Middle frontal gyrus (tissue), 1 donor: Measurements from ENCODE around the gene ICAM1.

Experiments
- DNase-seq: peaks from one replicate; pipeline ENCODE4 v3.0.0-alpha.2; 2015; ENCODE audit warnings: low spot score; ENCODE audit errors: extremely low spot score

Gene ICAM1

GRCh38 chr19:10321417-10321797 lies 50.5 kb downstream of the ICAM1 start:
- no peak for DNase-seq

- no peak for DNase-seq
These were observed 51.2 kb downstream of the ICAM1 start for GRCh38 chr19:10321874-10322835.

- DNase-seq = no peak
These were observed 54.8 kb downstream of the ICAM1 start for GRCh38 chr19:10325732-10326131.

DNA sequence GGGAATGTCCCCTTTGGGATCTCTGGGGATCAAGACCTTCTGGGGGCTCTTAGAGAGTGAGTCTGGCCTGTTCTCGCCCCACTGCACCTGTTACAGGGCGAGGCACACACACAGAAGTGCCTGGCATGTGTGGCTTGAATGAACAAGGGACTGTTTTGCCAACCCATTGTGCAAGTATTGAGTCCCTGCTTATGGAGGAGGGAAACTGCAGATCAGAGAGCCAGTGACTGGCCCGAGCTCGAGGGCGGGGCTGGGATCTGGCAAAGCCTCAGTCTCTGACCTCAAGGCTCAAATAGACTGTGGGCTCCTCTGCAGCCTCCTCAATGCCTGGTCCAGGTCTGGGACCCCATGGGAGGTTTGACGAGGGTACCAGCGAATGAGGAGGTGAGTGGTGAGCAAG lies 56.9 kb downstream of the ICAM1 start:
- DNase-seq = no peak

DNA sequence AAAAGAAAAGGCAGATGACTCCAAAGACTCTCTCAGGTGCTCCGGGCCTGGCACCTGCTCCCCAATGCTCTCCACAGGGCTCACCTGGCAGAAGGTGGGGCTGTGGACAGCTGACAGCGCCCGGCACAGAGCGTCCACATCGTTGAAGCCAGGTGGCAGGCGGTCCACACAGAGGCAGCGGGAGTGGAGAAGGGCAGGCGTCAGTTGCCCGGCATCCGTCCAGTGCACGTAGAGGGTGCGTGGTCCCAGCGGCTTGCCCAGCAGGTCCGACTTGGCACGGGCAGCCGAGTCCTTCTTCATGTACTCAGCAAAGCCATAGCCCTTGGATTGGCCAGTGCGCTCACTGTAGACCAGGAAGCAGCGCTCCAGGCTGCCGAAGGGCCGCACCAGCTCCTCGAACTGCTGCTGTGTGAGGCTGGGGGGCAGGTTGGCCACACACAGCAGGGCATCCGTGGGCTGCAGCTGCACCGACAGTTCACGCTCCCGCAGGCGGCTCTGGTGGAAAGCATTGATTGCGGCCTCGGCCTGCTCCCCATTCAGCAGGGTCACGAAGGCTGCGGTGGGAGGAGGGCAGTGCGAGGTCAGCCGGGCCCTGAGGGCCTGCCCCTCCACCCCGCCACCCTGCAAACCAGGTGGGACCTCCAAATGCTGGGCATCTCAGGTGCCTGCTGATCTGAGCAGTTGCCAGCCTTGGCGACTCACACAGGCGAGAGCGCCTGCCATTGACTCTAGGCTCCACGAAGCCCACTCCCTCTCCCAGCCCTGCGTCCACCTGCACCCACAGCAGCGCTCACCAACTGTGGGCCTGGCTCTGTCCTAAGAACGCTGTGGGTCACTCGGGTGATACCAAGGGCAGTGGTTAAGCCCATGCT lies 57.9 kb downstream of the ICAM1 start:
- DNase-seq = no peak

GRCh38 chr19:10329555-10329954 lies 58.6 kb downstream of the ICAM1 start:
- DNase-seq = no peak

- DNase-seq = no peak
These were observed 61.4 kb downstream of the ICAM1 start for GRCh38 chr19:10332158-10332964.

DNA sequence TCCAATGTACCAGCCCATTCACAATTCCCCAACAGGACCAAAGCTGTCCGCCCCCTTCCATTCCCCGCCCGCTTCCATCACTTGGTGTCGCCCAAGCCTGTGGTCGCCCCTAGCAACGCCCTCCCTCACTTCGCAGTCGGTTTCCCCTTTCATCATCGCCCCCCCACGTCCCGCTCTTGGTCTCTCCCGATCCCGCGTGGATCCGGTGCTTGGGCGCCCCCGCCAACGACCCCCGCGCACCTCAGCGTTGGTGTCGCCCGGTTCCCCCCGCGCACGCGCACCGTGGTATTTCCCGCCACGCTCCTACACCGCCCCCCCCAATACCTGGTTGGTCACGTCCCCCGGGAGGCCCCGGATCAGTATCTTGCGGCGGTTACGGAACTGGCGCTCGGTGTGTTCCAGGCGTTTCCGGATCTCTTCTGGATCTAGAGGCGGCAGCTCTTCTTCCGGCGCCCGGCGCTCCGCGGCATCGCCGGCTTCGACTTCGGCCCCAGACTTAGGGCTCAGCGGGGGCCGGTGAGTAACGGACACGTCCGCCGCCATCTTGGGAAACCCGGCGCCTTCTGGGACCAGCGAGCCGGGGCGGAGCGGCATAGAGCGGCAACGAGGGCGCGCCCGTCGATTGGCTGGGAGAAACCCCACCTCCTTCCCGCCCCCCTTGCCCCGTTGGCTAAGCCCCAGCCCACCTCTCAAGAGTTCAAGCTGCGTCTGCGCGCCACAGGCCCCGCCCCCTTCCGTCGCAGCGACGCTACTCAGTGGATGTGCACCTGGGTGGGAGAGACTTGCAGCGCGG lies 62.2 kb downstream of the ICAM1 start, which contains the start of gene RAVER1:
Gene RAVER1, minus strand, starts transcription at position 565 of the 793 bp plus-strand sequence. Its CDS starts 22 bp downstream, at position 543.
- peak; percentile 92 for DNase-seq

- no peak for DNase-seq
These were observed 63.1 kb downstream of the ICAM1 start for GRCh38 chr19:10333758-10334587.

DNA sequence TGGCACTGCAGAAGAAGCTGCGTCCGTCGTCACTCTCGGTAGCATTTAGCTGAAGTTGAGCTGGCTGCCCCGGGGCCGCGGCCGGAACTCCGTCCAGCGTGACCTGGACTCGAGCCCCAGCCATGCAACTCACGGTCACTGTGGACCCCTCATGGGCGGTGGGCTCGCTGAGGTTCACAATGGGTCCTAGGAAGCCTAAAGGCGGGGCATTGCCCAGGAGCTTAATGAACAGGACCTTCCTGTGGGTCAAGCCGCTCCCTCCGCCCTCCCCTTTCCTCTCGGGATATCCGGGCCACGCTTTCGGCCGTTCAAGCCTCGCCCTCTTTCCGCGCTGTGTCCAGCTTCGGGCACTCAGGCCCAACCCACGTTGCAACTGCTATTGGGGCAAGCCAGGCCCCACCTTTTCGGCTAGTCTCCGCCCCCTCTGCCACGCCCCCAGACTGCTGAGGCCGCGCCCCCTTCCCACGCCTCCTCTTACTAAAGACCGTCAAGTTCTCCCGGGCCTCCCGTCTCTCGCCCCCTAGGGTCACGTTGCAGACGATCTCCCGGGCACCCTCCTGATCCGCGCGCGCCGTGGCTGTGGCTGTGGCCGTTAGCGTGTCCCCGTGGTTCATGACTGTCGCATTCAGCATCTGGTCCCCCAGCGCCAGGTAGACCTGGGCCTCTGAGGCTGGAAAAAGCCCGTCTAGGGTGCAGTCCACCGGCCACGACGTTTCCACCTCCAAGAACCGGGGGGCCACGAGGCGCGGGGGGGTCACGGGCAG lies 63.9 kb downstream of the ICAM1 start:
- no peak for DNase-seq

DNA sequence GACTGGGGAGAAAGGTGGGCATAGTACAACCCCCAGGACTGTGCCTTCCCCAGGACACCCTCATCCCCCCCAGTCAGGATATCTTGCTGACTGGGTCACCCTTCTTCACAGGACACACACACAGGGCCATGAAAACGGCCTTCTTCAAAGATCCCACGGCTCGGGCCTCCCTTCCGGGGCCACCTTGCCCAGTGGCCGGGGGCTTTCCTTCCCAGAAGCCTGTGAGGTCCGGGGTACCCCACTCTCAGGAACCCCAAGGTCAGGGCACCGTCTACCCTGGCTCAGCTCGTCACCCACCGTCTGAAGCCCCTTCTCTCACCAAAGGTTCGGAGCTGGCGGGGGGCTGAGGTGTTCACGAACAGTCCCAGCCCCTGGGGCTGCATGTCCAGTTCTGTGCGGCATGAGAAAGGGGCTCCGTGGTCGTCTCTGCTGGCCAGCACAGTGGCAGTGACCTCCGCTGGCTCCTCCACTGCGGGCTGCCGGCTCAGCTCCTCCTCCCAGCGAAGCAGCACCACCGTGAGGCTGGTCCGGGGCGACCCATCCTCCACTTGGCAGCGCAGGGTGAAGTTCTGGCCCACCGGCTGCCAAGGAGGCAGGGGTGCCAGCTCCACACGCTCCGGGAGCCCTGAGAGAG lies 64.5 kb downstream of the ICAM1 start:
- DNase-seq = no peak
